H9 (cell line): ENCODE data around the gene TBC1D22A. TPM values are rescaled to one million over a fixed set of nuclear protein-coding genes. Genes with fewer than 3 reads are reported as not detected.

ENCODE experiments used
- DNase-seq: peaks from one replicate; pipeline ENCODE4 v3.0.0-alpha.2; 2017
- H2AFZ ChIP-seq: one replicate; pipeline ENCODE4 v1.6.1; 2013; ENCODE audit warnings: mild to moderate bottlenecking, low read length, control low read depth, moderate library complexity
- H2AK5ac ChIP-seq: 2 replicates; pipeline ENCODE4 v1.6.1; 2013; ENCODE audit warnings: low read length, control low read depth, mixed read lengths; ENCODE audit not compliant: insufficient read length
- H2BK120ac ChIP-seq: one replicate; pipeline ENCODE4 v1.6.1; 2013; ENCODE audit warnings: low read depth, mild to moderate bottlenecking, low read length, control low read depth, inconsistent platforms; ENCODE audit not compliant: poor library complexity, severe bottlenecking
- H2BK12ac ChIP-seq: 2 replicates; pipeline ENCODE4 v1.6.1; 2013; ENCODE audit warnings: low read length, control low read depth, mixed read lengths, low read depth; ENCODE audit not compliant: insufficient read length
- H2BK15ac ChIP-seq: 2 replicates; pipeline ENCODE4 v1.6.1; 2013; ENCODE audit warnings: low read depth, low read length, control low read depth
- H2BK20ac ChIP-seq: one replicate; pipeline ENCODE4 v1.6.1; 2013; ENCODE audit warnings: low read depth, mild to moderate bottlenecking, low read length, control low read depth, inconsistent platforms; ENCODE audit not compliant: poor library complexity, severe bottlenecking
- H2BK5ac ChIP-seq: 2 replicates; pipeline ENCODE4 v1.6.1; 2013; ENCODE audit warnings: low read length, control low read depth, mixed read lengths; ENCODE audit not compliant: insufficient read length
- H3K14ac ChIP-seq: 2 replicates; pipeline ENCODE4 v1.6.1; 2013; ENCODE audit warnings: low read length, control low read depth; ENCODE audit not compliant: insufficient read depth
- H3K18ac ChIP-seq: 2 replicates; pipeline ENCODE4 v1.6.1; 2013; ENCODE audit warnings: low read depth, mild to moderate bottlenecking, mixed read lengths, low read length, control low read depth; ENCODE audit not compliant: insufficient read length
- H3K23ac ChIP-seq: 2 replicates; pipeline ENCODE4 v1.6.1; 2013; ENCODE audit warnings: low read length, control low read depth, mixed read lengths, low read depth; ENCODE audit not compliant: insufficient read length
- H3K23me2 ChIP-seq: 2 replicates; pipeline ENCODE4 v1.6.1; 2013; ENCODE audit warnings: low read depth, mild to moderate bottlenecking, mixed read lengths, low read length, control low read depth; ENCODE audit not compliant: insufficient read length, poor library complexity, severe bottlenecking
- H3K27ac ChIP-seq: 2 replicates; pipeline ENCODE4 v1.5.1; 2013; ENCODE audit warnings: low read length, control low read depth, mixed read lengths, low read depth; ENCODE audit not compliant: insufficient read length
- H3K27me3 ChIP-seq: 2 replicates; pipeline ENCODE4 v1.6.1; 2013; ENCODE audit warnings: low read length, control low read depth, inconsistent platforms; ENCODE audit not compliant: insufficient read depth
- H3K4ac ChIP-seq: 2 replicates; pipeline ENCODE4 v1.6.1; 2013; ENCODE audit warnings: low read depth, mild to moderate bottlenecking, control low read depth, inconsistent platforms, low read length, moderate library complexity
- H3K4me1 ChIP-seq: 2 replicates; pipeline ENCODE4 v1.6.1; 2013; ENCODE audit warnings: low read length, control low read depth, inconsistent platforms; ENCODE audit not compliant: insufficient read depth
- H3K4me2 ChIP-seq: 2 replicates; pipeline ENCODE4 v1.6.1; 2013; ENCODE audit warnings: low read length, control low read depth, mixed read lengths; ENCODE audit not compliant: insufficient read length, insufficient read depth
- H3K56ac ChIP-seq: 2 replicates; pipeline ENCODE4 v1.6.1; 2013; ENCODE audit warnings: low read depth, mild to moderate bottlenecking, mixed read lengths, low read length, control low read depth; ENCODE audit not compliant: insufficient read length
- H3K79me1 ChIP-seq: 2 replicates; pipeline ENCODE4 v1.6.1; 2013; ENCODE audit warnings: low read depth, mild to moderate bottlenecking, moderate library complexity, low read length, control low read depth, inconsistent platforms; ENCODE audit not compliant: insufficient read depth, poor library complexity, severe bottlenecking
- H3K79me2 ChIP-seq: 2 replicates; pipeline ENCODE4 v1.6.1; 2013; ENCODE audit warnings: low read length, control low read depth, inconsistent platforms; ENCODE audit not compliant: insufficient read depth
- H3K9ac ChIP-seq: 2 replicates; pipeline ENCODE4 v1.6.1; 2013; ENCODE audit warnings: low read length, control low read depth, mixed read lengths; ENCODE audit not compliant: insufficient read length; ENCODE audit errors: extremely low read depth
- H3K9me3 ChIP-seq: one replicate; pipeline ENCODE4 v1.6.1; 2013; ENCODE audit warnings: low read depth, low read length, inconsistent platforms; ENCODE audit not compliant: control insufficient read depth
- H3T11ph ChIP-seq: one replicate; pipeline ENCODE4 v1.6.1; 2013; ENCODE audit warnings: mild to moderate bottlenecking, low read length, control low read depth, inconsistent platforms
- H4K20me1 ChIP-seq: one replicate; pipeline ENCODE4 v1.6.1; 2013; ENCODE audit not compliant: control insufficient read depth, insufficient read length, insufficient read depth
- H4K5ac ChIP-seq: 2 replicates; pipeline ENCODE4 v1.6.1; 2013; ENCODE audit warnings: low read depth, mild to moderate bottlenecking, mixed read lengths, low read length, control low read depth; ENCODE audit not compliant: insufficient read length
- H4K8ac ChIP-seq: replicated peaks from 2 replicates; pipeline ENCODE4 v1.6.1; 2013; ENCODE audit warnings: low read length, control low read depth, mixed read lengths, low read depth; ENCODE audit not compliant: insufficient read length
- H4K91ac ChIP-seq: 2 replicates; pipeline ENCODE4 v1.6.1; 2013; ENCODE audit warnings: low read depth, mild to moderate bottlenecking, moderate library complexity, mixed read lengths, low read length, control low read depth; ENCODE audit not compliant: insufficient read length
- H3K27ac Mint-ChIP-seq, 3 experiments: 2 replicates in 2 of 3; 3 replicates in 1 of 3; pipeline ENCODE4 v1.8.0; 2020 to 2021; ENCODE audit warnings: mixed read lengths in 3 of 3, mild to moderate bottlenecking in 1 of 3, moderate library complexity in 1 of 3
- H3K27me3 Mint-ChIP-seq: 2 replicates; pipeline ENCODE4 v1.8.0; 2021; ENCODE audit warnings: low read depth, mild to moderate bottlenecking, moderate library complexity, mixed read lengths
- H3K36me3 Mint-ChIP-seq, 3 experiments: 2 replicates in 2 of 3; 3 replicates in 1 of 3; pipeline ENCODE4 v1.8.0; 2020 to 2021; ENCODE audit warnings: low read depth in 3 of 3, mixed read lengths in 3 of 3; ENCODE audit not compliant: insufficient read depth in 1 of 3
- H3K4me1 Mint-ChIP-seq, 2 experiments: 2 replicates each; pipeline ENCODE4 v1.8.0; 2020; ENCODE audit warnings: mixed read lengths in 2 of 2
- H3K4me3 Mint-ChIP-seq, 2 experiments: 2 replicates in 1 of 2; 3 replicates in 1 of 2; pipeline ENCODE4 v1.8.0; 2020 to 2021; ENCODE audit warnings: mild to moderate bottlenecking in 2 of 2, mixed read lengths in 2 of 2, moderate library complexity in 1 of 2
- H3K9me3 Mint-ChIP-seq, 2 experiments: 2 replicates in 1 of 2; 3 replicates in 1 of 2; pipeline ENCODE4 v1.8.0; 2020; ENCODE audit warnings: mild to moderate bottlenecking in 2 of 2, mixed read lengths in 2 of 2, moderate library complexity in 1 of 2
- CTCF ChIP-seq: fragments of 200-600 bp; sonication (generic); conservative IDR thresholded peaks from 3 replicates; pipeline ENCODE4 v1.8.0; 2021; ENCODE audit warnings: antibody characterized with exemption, mild to moderate bottlenecking
- WGBS: extraction: QIAGEN DNeasy Blood & Tissue Kit; methylation state at CpG from one replicate; pipeline ENCODE4 v1.1.7; 2013; ENCODE audit warnings: missing lambda C conversion rate, low lambda C conversion rate, mixed read lengths; ENCODE audit not compliant: insufficient read length; ENCODE audit errors: extremely low coverage; 5-methylcytosine and 5-hydroxymethylcytosine counted together
- total RNA-seq: library from RNA; stranded (reverse); gene quantifications from 2 replicates; pipeline ENCODE4 v1.2.1, GENCODE V29; 2021

The TBC1D22A gene
- total RNA-seq, 1 experiment from 2014 or later: 20.8 TPM

- Histone ChIP-seq H2AFZ (no peak overlapping the region), H3K9ac (no peak overlapping the region), H3K14ac (no peak overlapping the region), H3K79me1 (no peaks in the 10 kb centered on the region), H3K9me3 (no peaks in the 10 kb centered on the region), H3K18ac (no peak overlapping the region), H3K56ac (no peak overlapping the region), H3K4ac (no peak overlapping the region), H2BK15ac (no peak overlapping the region), H3K27ac (no peak overlapping the region), H3K23me2 (no peaks in the 10 kb centered on the region), H4K20me1 (no peaks in the 10 kb centered on the region), H3K27me3 (no peaks in the 10 kb centered on the region), H4K91ac (no peak overlapping the region), H2BK5ac (no peak overlapping the region), H3T11ph (no peak overlapping the region), H3K79me2 (no peaks in the 10 kb centered on the region; the same call in 1 of the 2 replicates), H2BK120ac (no peak overlapping the region), H2AK5ac (no peak overlapping the region), H3K4me1 (no peaks in the 10 kb centered on the region), H4K5ac (no peak overlapping the region), H2BK12ac (no peak overlapping the region), H3K4me2 (no peak overlapping the region), H2BK20ac (no peak overlapping the region), H3K23ac (no peak overlapping the region), H4K8ac (no peak overlapping the region)
- no peak for DNase-seq
- Mint-ChIP-seq H3K4me3 (no peak overlapping the region), H3K27ac (peak overlapping the region in 2 of 3 experiments; percentile 39 to 55; a peak in 1 of 7 replicates), H3K36me3 (peaks cover 0 to 1% (median 0%) of the 10 kb centered on the region in 3 experiments; a peak in 1 of 7 replicates), H3K9me3 (no peaks in the 10 kb centered on the region), H3K27me3 (no peaks in the 10 kb centered on the region), H3K4me1 (peaks cover 2 to 12% of the 10 kb centered on the region in 2 experiments)
- WGBS: no CpG with 5 or more reads among the region's 20 CpGs
- TF ChIP-seq CTCF: no peak
Observed at GRCh38 chr22:47036936-47037485, 274.6 kb downstream of the TBC1D22A start.
